Kidney capillary endothelial cell (primary cell): Measurements from ENCODE around the gene PNRC1.
"Not testable (repeated sequence)": the region's sequence is repeated elsewhere in the genome, so short reads cannot be mapped to it uniquely, and the experiment has no call there.

Source experiments
- DNase-seq: peaks from one replicate; pipeline ENCODE4 v3.0.0-alpha.2; 2018; ENCODE audit warnings: low spot score

The PNRC1 gene

DNA sequence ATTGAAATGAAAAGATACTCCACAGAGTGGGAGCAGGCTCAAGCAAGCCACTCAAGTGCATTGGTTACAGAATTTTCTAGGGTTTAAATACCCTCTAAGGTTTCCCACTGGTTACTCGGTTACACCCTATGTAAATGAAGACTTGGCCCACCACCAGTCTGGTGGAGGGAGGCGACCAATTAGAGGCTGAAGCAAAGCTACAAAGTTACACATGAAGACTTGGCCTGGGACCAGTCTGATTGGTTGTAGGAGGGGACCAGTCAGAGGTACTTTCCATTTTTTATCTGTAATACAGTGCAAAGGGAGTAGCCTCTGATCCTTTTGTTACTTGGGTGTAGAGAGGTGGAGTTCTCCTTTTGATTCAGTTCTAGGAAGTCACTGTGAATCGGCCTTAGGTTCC lies 29.7 kb downstream of the PNRC1 start:
- no peak for DNase-seq

DNA sequence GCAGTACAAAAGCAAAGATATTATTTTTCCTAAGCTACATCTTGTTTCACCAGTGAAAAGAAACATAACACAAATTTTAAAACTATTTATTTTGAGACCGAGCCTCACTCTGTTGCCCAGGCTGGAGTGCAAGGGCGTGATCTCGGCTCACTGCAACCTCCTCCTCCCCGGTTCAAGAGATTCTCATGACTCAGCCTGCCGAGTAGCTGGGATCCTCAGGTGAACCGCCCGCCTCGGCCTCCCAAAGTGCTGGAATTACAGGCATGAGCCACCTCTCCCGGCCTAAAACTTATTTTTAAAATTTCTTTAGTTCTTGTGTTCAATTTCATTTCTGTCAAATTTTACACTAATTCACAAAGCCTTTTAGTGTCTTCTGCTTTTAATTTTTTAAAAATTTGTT lies 31.4 kb downstream of the PNRC1 start:
- no peak for DNase-seq

DNA sequence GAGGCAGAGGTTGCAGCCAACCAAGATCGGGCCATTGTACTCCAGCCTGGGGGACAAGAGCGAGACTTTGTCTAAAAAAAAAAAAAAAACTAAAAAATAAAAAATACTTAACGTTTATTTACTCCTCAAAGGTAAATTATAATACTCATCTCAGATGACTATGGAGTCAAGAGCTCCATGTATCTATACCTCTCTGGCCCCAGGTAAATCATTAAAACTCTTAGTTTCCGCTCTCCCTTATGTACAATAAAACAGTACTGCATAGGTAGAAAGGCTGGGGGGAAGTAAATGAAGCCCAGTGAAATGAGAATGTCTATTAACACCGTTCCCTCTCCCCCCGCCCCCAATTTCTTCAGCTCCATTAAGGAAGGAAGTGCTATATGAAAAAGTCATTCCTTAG lies 36.2 kb downstream of the PNRC1 start:
- DNase-seq = no peak

DNA sequence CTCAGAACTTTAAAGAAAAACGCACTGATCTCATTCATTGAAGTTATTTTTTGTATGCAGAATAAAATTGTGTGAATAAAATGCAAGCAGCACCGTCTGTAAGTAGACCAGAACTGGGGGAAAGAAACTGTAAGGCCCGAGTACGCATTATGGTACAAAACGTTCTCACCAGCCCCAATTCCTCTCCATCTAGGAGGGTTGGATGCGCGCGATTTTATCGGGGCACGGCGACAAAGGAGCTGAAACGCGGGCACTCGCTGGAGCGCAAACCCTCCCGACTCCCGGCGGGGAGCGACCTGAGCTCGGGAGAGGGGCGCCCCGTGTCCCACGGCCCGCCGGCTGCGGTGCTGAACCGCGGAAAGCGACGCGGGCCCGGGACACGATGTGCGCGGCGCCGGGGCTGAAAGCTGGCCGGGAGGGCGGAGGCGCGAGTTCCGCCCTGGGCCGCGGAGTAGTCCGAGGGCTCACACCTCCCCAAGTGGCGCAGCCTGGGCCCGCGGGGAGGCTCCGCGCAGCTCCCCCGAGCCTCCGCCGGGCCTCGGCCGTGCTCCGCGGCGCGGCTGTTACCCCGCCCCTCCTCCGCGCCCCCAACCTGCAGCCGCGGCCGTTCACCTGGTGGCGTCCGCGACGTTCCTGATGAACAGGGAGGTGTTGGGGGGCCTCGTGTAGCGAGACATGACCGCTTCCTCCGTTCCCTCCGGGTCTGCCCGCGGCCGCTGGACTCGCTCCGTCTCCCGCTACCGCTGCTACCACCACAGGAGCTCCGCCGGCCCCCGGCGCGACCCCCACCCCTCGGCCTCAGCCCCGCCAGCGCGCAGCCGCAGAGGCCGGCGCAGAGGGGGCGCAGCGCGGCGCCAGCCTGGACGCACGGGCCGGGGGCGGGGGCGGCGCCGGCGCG lies 36.9 kb downstream of the PNRC1 start, which contains the start of gene SRSF12:
Gene SRSF12, minus strand, starts transcription at position 861 of the 898 bp plus-strand sequence. Its CDS starts 184 bp downstream, at position 677.
- DNase-seq = peak; percentile 9

DNA sequence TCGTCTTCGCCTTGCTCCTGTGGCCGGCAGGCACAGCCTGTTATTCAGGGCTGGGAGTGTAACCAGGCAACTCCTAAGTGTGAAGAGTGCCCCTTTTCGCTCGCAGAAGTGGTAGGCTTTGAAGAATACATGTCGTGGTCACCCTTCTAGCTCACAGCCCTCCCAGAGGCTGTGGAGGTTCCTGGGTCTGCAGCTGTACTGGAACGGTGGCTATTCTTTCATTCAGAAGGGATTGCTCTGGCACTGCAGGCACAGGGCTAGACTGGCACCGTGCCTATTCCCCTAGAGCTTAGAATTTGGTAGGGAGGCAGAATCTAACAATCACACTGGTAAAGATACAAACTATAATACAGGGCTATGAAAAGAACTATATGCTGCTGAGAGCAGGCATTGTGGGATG lies 38.4 kb downstream of the PNRC1 start:
- DNase-seq = no peak

DNA sequence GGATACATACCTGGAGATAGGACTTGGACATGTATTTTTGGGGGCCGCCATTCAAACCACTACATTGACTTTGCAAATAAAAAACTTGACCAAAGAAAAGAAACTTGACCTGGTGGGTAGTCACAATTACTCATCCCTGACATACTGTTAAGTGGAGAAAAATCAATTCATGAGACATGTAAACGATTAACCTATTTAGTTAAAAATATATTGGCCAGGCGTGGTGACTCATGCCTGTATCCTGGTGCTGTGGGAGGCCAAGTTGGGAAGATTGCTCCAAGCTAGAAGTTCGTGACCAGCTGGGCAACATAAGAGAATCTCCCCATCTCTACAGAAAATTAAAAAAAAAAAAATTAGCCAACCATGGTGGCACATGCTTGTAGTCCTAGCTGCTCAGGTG lies 39.8 kb downstream of the PNRC1 start:
- DNase-seq = no peak

DNA sequence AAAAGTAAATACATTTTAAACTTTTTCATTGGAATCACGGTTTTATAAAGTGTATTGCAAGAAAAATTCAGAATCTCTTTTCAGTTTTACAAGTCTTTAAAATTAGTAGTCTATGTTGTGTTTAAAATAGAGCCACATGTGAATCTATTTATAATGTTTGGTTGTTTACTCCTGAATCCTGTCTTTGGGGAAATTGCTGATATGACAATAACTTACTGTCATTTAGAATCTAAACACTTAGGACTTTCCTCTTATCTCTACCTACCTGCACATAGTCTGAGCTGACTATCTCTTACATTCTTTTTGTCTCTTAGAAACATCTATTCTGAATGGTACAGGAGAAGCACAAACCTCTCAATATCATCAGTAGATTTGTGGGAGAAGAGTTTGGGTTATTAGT lies 41.4 kb downstream of the PNRC1 start:
- DNase-seq = no peak

DNA sequence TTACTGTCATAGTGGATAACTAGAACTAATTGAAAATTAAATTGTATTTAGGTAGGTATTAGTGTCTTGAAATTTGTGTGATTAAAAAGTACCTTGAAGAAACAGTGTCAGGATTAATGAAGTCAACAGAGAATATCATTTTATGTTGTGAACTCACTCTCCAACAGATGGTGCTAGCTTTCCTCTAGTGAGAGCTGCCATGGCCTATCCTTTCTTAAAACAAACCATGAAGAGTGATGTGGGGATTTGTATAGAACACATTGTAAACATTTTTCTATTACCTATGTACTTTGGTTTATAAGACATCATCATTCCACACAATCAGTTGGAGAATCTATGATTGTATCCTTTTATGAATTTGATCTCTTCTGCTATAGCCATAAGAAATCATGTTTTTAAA lies 42.1 kb downstream of the PNRC1 start:
- peak; percentile 52 for DNase-seq

DNA sequence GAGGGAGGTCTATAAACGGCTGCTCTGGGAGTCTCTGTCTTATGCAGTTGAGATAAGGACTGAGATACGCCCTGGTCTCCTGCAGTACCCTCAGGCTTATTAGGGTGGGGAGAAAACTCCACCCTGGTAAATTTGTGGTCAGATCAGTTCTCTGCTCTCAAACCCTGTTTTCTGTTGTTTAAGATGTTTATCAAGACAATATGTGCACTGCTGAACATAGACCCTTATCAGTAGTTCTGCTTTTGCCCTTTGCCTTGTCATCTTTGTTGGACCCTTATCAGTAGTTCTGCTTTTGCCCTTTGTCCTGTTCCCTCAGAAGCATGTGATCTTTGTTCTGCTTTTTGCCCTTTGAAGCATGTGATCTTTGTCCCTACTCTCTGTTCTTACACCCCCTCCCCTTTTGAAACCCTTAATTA lies 47.7 kb downstream of the PNRC1 start:
- not testable (repeated sequence) for DNase-seq

DNA sequence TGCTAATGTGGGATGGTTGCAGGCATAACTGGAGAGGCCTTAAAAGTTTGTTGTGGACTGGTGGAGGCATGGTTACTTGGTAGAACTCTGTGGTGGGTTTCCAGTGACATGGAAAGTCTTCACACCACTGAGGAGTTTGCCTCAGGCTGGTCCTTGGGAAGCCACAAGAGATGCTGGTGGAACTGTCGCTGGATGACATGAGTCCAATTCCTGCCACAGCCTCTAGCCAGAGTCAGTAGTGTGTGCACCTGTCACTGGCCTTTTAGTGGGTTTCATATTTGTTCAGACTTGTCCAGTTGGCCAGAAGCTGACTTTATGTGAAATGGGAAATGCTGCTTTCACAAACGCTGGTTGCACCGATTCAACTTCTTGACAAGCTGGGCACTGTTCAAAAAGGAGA lies 51.0 kb downstream of the PNRC1 start:
- DNase-seq = no peak

DNA sequence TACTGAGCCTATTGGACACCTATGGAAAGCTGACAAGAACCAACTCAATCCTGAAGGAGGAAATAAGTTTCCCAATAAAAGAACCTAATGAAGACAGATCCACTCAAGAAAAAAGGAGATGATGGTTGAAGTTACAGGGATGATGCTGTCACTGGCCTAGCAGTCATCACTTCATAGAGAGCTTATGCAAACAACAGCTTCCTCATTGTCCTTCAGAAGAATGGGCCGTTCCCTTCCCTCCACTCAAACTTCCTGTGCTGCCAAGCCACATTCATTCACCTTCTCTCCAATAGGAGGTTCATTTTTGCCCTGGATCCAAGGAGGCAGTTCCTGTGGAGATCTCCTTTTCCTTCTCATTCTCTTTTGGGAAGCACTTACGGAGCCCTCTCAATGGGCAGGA lies 51.5 kb downstream of the PNRC1 start:
- DNase-seq = no peak

DNA sequence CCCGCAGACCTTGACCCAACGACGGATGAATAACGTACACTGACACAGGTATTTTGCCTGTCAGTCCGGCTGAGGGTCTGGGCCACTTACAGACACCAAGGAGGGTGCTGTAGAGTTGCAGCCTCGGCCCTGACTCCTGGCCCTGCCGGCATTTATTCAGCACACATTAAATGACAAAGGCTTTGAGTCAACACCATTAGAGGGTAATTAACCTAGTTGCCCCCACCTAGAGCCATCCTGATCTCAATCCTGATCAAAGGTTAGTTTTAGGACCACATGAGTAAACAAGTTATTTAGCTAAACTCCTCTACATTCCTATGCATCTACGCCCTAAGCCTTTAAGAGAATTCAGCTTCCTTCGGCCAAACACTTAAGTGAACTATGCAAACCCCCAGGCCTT lies 53.4 kb downstream of the PNRC1 start:
- no peak for DNase-seq

DNA sequence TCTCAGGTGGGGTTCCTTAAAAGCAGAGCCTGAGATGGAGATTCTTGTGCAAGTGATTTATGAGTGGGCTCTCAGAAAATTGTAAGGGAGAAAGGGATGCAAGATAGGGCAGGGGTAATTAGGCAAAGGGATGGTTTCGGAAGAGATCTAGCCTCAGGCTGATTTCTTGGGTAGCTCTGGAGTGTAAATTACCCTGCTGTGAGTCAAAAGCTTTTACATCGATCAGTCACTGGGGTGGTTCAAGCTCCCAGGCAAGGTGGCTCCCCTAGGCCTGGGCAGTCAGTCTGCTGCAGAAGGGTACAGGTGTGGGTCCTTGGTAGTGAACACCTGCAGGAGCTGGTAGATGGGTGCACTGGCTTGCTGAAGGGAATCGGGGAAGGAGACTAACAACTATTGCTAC lies 54.2 kb downstream of the PNRC1 start:
- DNase-seq = no peak
